DMS 273 (cell line): ENCODE data around the gene PON1.

Experiments used
- DNase-seq: peaks from one replicate; lab custom pipeline; 2025; ENCODE audit not compliant: unreplicated experiment; lab: John Stamatoyannopoulos, UW

Gene PON1

GRCh38 chr7:95261895-95262415, 62.4 kb downstream of the PON1 start:
- DNase-seq: no peak

DNA sequence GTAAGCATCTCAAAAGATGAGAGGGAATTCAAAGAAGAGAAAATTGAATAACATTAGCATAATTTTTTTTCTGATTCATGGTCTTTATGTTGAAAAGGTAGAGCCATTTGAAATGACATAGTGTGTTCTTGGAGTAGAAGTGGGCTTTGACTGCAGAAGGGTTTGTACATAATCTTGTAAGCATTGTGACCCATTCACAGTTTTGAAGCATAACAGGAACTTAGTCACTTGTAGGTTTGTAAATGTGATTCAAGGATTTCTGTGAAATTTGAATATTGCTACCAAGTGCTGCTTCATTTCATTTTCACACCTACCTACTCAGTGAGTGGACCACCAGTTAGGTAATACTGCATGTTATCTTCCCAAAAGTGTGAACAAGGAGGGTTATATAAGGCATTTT, 68.6 kb downstream of the PON1 start:
- DNase-seq: no peak

DNA sequence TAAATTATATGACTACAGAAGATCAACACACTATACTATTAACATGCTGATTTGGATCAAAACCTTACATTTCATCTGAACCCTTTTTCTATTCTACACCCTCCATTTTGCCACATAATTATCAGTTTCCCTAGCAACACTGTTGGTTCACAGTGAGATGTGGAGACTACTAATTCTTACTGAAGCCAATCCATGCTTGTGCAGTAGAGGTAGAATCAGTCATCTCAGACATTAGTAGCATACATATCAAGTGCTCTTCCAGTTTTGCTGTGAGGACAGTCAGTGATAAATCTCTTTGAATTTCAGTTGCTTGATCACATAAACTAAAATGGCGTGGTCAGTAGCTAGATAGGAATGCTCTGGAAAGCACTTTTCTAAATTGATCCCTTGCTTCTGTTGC, 70.3 kb downstream of the PON1 start:
- DNase-seq: no peak

DNA sequence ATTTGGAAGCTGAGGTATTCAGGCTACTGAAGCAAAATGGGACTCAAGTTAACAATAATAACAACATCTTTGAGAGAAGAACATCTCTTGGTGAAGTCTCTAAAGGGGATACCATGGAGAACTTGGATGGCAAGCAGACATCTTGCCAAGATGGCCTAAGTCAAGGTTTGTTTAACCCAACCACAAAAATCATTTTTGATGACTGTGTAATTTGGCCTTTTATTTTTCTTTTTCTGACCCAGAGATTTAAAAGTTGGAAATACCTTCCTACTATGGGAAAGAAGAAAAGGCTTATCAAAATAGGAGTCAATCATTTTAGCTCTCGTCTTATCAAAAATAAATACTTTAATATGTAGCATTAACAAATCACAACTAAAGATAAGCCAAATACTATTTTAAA, 72.4 kb downstream of the PON1 start:
- no peak for DNase-seq

GRCh38 chr7:95250571-95250970, 73.8 kb downstream of the PON1 start:
- DNase-seq: no peak
